Hepatocyte (in vitro differentiated cells): ENCODE data around the gene PPIF. TPM values are rescaled to one million over a fixed set of nuclear protein-coding genes. Genes with fewer than 3 reads are reported as not detected.

Experiments used
- DNase-seq: peaks from one replicate; pipeline ENCODE4 v3.0.0-alpha.2; 2016; ENCODE audit warnings: low spot score
- H2AFZ ChIP-seq: fragments of 200-600 bp; sonication (generic); 2 replicates; pipeline ENCODE4 v1.6.0; 2016; ENCODE audit warnings: antibody characterized with exemption, mild to moderate bottlenecking
- H3K27ac ChIP-seq: fragments of 200-600 bp; sonication (generic); 2 replicates; pipeline ENCODE4 v1.5.1; 2016; ENCODE audit warnings: mild to moderate bottlenecking
- H3K27me3 ChIP-seq: fragments of 200-600 bp; sonication (generic); 2 replicates; pipeline ENCODE4 v1.6.1; 2016
- H3K36me3 ChIP-seq: fragments of 200-600 bp; sonication (generic); replicated peaks from 2 replicates; pipeline ENCODE4 v1.5.1; 2016; ENCODE audit warnings: low read depth; ENCODE audit not compliant: insufficient read depth
- H3K4me1 ChIP-seq: fragments of 200-600 bp; sonication (generic); 2 replicates; pipeline ENCODE4 v1.5.1; 2016; ENCODE audit warnings: mild to moderate bottlenecking, moderate library complexity; ENCODE audit not compliant: insufficient read depth
- H3K4me2 ChIP-seq: fragments of 200-600 bp; sonication (generic); 2 replicates; pipeline ENCODE4 v1.6.0; 2016
- H3K4me3 ChIP-seq: fragments of 200-600 bp; sonication (generic); 2 replicates; pipeline ENCODE4 v1.5.1; 2016; ENCODE audit warnings: mild to moderate bottlenecking
- H3K79me2 ChIP-seq: fragments of 200-600 bp; sonication (generic); 2 replicates; pipeline ENCODE4 v1.6.0; 2017; ENCODE audit warnings: mild to moderate bottlenecking
- H3K9me2 ChIP-seq: fragments of 200-600 bp; sonication (generic); replicated peaks from 2 replicates; pipeline ENCODE4 v1.6.0; 2017; ENCODE audit warnings: mild to moderate bottlenecking; ENCODE audit not compliant: insufficient read depth
- H3K9me3 ChIP-seq: fragments of 200-600 bp; sonication (generic); 2 replicates; pipeline ENCODE4 v1.5.1; 2016; ENCODE audit warnings: low read depth, mild to moderate bottlenecking
- H4K20me1 ChIP-seq: fragments of 200-600 bp; sonication (generic); 2 replicates; pipeline ENCODE4 v1.6.0; 2016; ENCODE audit warnings: mild to moderate bottlenecking; ENCODE audit not compliant: insufficient read depth, poor library complexity, severe bottlenecking
- CTCF ChIP-seq: fragments of 200-600 bp; sonication (generic); IDR thresholded peaks from 2 replicates; pipeline ENCODE4 v1.5.1; 2016; ENCODE audit warnings: antibody characterized with exemption, mild to moderate bottlenecking; ENCODE audit not compliant: poor library complexity
- EZH2 ChIP-seq: fragments of 200-600 bp; sonication (generic); IDR thresholded peaks from 2 replicates; pipeline ENCODE4 v1.6.1; 2016; ENCODE audit warnings: antibody characterized with exemption, mild to moderate bottlenecking, borderline replicate concordance
- EZH2phosphoT487 ChIP-seq: fragments of 200-600 bp; sonication (generic); IDR thresholded peaks from one replicate; pipeline ENCODE4 v1.6.1; 2018; ENCODE audit warnings: antibody characterized with exemption, mild to moderate bottlenecking, low read depth, moderate library complexity; ENCODE audit not compliant: unreplicated experiment, severe bottlenecking
- WGBS: methylation state at CpG from one replicate; pipeline ENCODE4 v1.1.6; 2016; ENCODE audit warnings: low lambda C conversion rate; ENCODE audit errors: missing lambda C conversion rate; 5-methylcytosine and 5-hydroxymethylcytosine counted together
- polyA plus RNA-seq: library from polyadenylated mRNA; unstranded; fragments of >200 nt; fragmentation: Nextera tagmentation; extraction: Ambion mirVana; gene quantifications from 2 replicates; pipeline ENCODE4 v1.2.1, GENCODE V29; 2016
- total RNA-seq: library from RNA; depleted of rRNA; stranded (reverse); fragments of >200 nt; gene quantifications from 2 replicates; pipeline ENCODE4 v1.2.3, GENCODE V29; 2014

Gene PPIF
- total and polyA plus RNA-seq, 2 experiments from 2014 or later: 70.3 to 79.4 TPM

- Histone ChIP-seq H3K9me3 (no peaks in the 10 kb centered on the region), H3K27me3 (no peaks in the 10 kb centered on the region), H3K4me2 (no peak overlapping the region), H3K36me3 (no peaks in the 10 kb centered on the region), H4K20me1 (no peaks in the 10 kb centered on the region), H3K9me2 (no peaks in the 10 kb centered on the region), H3K4me3 (no peak overlapping the region), H2AFZ (no peak overlapping the region), H3K4me1 (no peaks in the 10 kb centered on the region), H3K27ac (no peak overlapping the region), H3K79me2 (no peaks in the 10 kb centered on the region)
- WGBS: 91% methylated on average over 28 of the region's 29 CpGs
- TF ChIP-seq EZH2: no peak
- TF ChIP-seq EZH2phosphoT487: no peak
- TF ChIP-seq CTCF: no peak
- DNase-seq: no peak
Measured at GRCh38 chr10:79310200-79310865, 36.9 kb upstream of the PPIF start.

GRCh38 chr10:79310911-79311573 is 36.2 kb upstream of the PPIF start:
- H3K4me2 ChIP-seq: no peak overlapping the region
- no peak for TF ChIP-seq EZH2phosphoT487
- no peak for TF ChIP-seq EZH2
- DNase-seq: no peak
- H3K9me3 ChIP-seq: no peaks in the 10 kb centered on the region
- H3K4me3 ChIP-seq: no peak overlapping the region
- no peaks in the 10 kb centered on the region for H3K9me2 ChIP-seq
- no peaks in the 10 kb centered on the region for H4K20me1 ChIP-seq
- no peaks in the 10 kb centered on the region for H3K36me3 ChIP-seq
- no peaks in the 10 kb centered on the region for H3K79me2 ChIP-seq
- WGBS: 94% methylated on average over 25 of the region's 26 CpGs
- no peaks in the 10 kb centered on the region for H3K27me3 ChIP-seq
- no peak overlapping the region for H3K27ac ChIP-seq
- H3K4me1 ChIP-seq: no peaks in the 10 kb centered on the region
- H2AFZ ChIP-seq: no peak overlapping the region

- Histone ChIP-seq H3K4me3 (no peak overlapping the region), H3K36me3 (no peaks in the 10 kb centered on the region), H3K9me2 (no peaks in the 10 kb centered on the region), H2AFZ (no peak overlapping the region), H3K79me2 (no peaks in the 10 kb centered on the region), H3K27ac (no peak overlapping the region), H3K4me2 (no peak overlapping the region), H3K9me3 (no peaks in the 10 kb centered on the region), H3K4me1 (no peaks in the 10 kb centered on the region), H3K27me3 (no peaks in the 10 kb centered on the region), H4K20me1 (no peaks in the 10 kb centered on the region)
- WGBS: 87% methylated on average over 13 of the region's 15 CpGs
- TF ChIP-seq EZH2 (no peak), CTCF (no peak), EZH2phosphoT487 (no peak)
- DNase-seq: no peak
Measured at GRCh38 chr10:79311581-79312407, 35.5 kb upstream of the PPIF start.
